GM12878 (cell line): Measurements from ENCODE around the gene RPS6KA5.

Source experiments
- CREB1 ChIP-seq: IDR thresholded peaks from 2 replicates; pipeline ENCODE4 v1.6.1; 2012; ENCODE audit warnings: low read depth, mild to moderate bottlenecking, inconsistent platforms
- CTCF ChIP-seq, 3 experiments: IDR thresholded peaks in 2 of 3; conservative IDR thresholded peaks in 1 of 3; 2 replicates each; pipeline ENCODE4 v1.5.1; 2011; ENCODE audit warnings: low read depth in 3 of 3, low read length in 3 of 3, mild to moderate bottlenecking in 3 of 3, control low read depth in 2 of 3, moderate library complexity in 2 of 3, inconsistent platforms in 1 of 3, mixed read lengths in 1 of 3; ENCODE audit not compliant: control insufficient read depth in 2 of 3, insufficient read depth in 1 of 3; ENCODE audit errors: extremely low read depth in 1 of 3
- ETV6 ChIP-seq, 2 experiments: fragments of 450-650 bp in 1 of 2; IDR thresholded peaks in 1 of 2; conservative IDR thresholded peaks in 1 of 2; 2 replicates each; pipeline ENCODE4 v1.6.1; 2014; ENCODE audit warnings: antibody characterized with exemption in 1 of 2, borderline replicate concordance in 1 of 2, low read depth in 1 of 2, mild to moderate bottlenecking in 1 of 2, moderate library complexity in 1 of 2
- EZH2 ChIP-seq: IDR thresholded peaks from 2 replicates; pipeline ENCODE4 v1.6.1; 2012; ENCODE audit warnings: low read depth, mild to moderate bottlenecking, control low read depth, inconsistent platforms, low read length, borderline replicate concordance; ENCODE audit not compliant: control insufficient read depth
- JUND ChIP-seq: IDR thresholded peaks from 2 replicates; pipeline ENCODE4 v1.6.1; 2012; ENCODE audit warnings: low read depth, mild to moderate bottlenecking, low read length, improper control_type of control experiment, moderate library complexity
- MAX ChIP-seq: IDR thresholded peaks from 2 replicates; pipeline ENCODE4 v1.6.1; 2012; ENCODE audit warnings: low read depth, low read length, improper control_type of control experiment
- MYC ChIP-seq: IDR thresholded peaks from 2 replicates; pipeline ENCODE4 v1.6.1; 2011; ENCODE audit warnings: mild to moderate bottlenecking, low read length, moderate library complexity, inconsistent platforms; ENCODE audit not compliant: insufficient read depth, insufficient replicate concordance, insufficient read length, severe bottlenecking
- NFIC ChIP-seq: IDR thresholded peaks from 2 replicates; pipeline ENCODE4 v1.6.1; 2012; ENCODE audit warnings: low read depth, mild to moderate bottlenecking, inconsistent platforms, low read length, moderate library complexity
- NRF1 ChIP-seq: conservative IDR thresholded peaks from 2 replicates; pipeline ENCODE4 v1.6.1; 2011; ENCODE audit warnings: mild to moderate bottlenecking, low read depth, low read length, improper control_type of control experiment
- RAD21 ChIP-seq: IDR thresholded peaks from 2 replicates; pipeline ENCODE4 v1.6.1; 2011; ENCODE audit warnings: mild to moderate bottlenecking, low read depth, low read length, moderate library complexity; ENCODE audit not compliant: insufficient read depth
- RFX5 ChIP-seq: IDR thresholded peaks from 2 replicates; pipeline ENCODE4 v1.6.1; 2011; ENCODE audit warnings: low read depth, low read length, improper control_type of control experiment
- TAF1 ChIP-seq: IDR thresholded peaks from 2 replicates; pipeline ENCODE4 v1.6.1; 2011; ENCODE audit warnings: mild to moderate bottlenecking, low read depth, low read length, borderline replicate concordance
- TF ChIP-seq, protein P1 (sequence below): IDR thresholded peaks from 2 replicates; pipeline ENCODE4 v1.6.1; 2011; ENCODE audit warnings: low read depth, low read length, improper control_type of control experiment, borderline replicate concordance
- TF ChIP-seq, protein P2 (sequence below): IDR thresholded peaks from 2 replicates; pipeline ENCODE4 v1.6.1; 2012; ENCODE audit warnings: low read length, inconsistent platforms

- TF ChIP-seq, protein P1, sequence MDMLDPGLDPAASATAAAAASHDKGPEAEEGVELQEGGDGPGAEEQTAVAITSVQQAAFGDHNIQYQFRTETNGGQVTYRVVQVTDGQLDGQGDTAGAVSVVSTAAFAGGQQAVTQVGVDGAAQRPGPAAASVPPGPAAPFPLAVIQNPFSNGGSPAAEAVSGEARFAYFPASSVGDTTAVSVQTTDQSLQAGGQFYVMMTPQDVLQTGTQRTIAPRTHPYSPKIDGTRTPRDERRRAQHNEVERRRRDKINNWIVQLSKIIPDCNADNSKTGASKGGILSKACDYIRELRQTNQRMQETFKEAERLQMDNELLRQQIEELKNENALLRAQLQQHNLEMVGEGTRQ = no peak
- no peak for TF ChIP-seq JUND
- no peak for TF ChIP-seq RAD21
- TF ChIP-seq NRF1 = no peak
- TF ChIP-seq NFIC = no peak
- TF ChIP-seq TAF1 = no peak
- TF ChIP-seq MAX = no peak
- no peak for TF ChIP-seq ETV6 (conservative IDR thresholded peaks at IDR 0.05 in 1 of 2, IDR thresholded peaks at IDR 0.05 in 1 of 2; ENCODE audit: borderline replicate concordance in 1 of 2, low read depth in 1 of 2)
- no peak for TF ChIP-seq MYC
- TF ChIP-seq EZH2 = no peak
- TF ChIP-seq CTCF (IDR thresholded peaks at IDR 0.05 in 2 of 3, conservative IDR thresholded peaks at IDR 0.05 in 1 of 3; ENCODE audit: control insufficient read depth in 2 of 3, extremely low read depth in 1 of 3, insufficient read depth in 1 of 3, low read depth in 3 of 3, low read length in 3 of 3) = no peak
- TF ChIP-seq, protein P2, sequence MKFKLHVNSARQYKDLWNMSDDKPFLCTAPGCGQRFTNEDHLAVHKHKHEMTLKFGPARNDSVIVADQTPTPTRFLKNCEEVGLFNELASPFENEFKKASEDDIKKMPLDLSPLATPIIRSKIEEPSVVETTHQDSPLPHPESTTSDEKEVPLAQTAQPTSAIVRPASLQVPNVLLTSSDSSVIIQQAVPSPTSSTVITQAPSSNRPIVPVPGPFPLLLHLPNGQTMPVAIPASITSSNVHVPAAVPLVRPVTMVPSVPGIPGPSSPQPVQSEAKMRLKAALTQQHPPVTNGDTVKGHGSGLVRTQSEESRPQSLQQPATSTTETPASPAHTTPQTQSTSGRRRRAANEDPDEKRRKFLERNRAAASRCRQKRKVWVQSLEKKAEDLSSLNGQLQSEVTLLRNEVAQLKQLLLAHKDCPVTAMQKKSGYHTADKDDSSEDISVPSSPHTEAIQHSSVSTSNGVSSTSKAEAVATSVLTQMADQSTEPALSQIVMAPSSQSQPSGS = no peak
- TF ChIP-seq RFX5 = no peak
- TF ChIP-seq CREB1 = no peak
Observed at GRCh38 chr14:90849787-90850444, 210.5 kb downstream of the RPS6KA5 start.
